Skeletal muscle satellite cell (primary cell): ENCODE data around the gene UBE2G1.

Experiments used
- H3K27me3 ChIP-seq: 2 replicates; pipeline ENCODE4 v1.7.0; 2013; ENCODE audit warnings: low read length; ENCODE audit not compliant: control insufficient read depth, insufficient read depth
- H3K36me3 ChIP-seq: 2 replicates; pipeline ENCODE4 v1.7.0; 2013; ENCODE audit warnings: mild to moderate bottlenecking, control low read depth, low read length; ENCODE audit not compliant: insufficient read depth
- H3K4me1 ChIP-seq: 2 replicates; pipeline ENCODE4 v1.7.0; 2013; ENCODE audit warnings: low read length; ENCODE audit not compliant: control insufficient read depth, insufficient read depth
- H3K4me2 ChIP-seq: 2 replicates; pipeline ENCODE4 v1.7.0; 2013; ENCODE audit warnings: mild to moderate bottlenecking, low read length
- H3K4me3 ChIP-seq: 2 replicates; pipeline ENCODE4 v1.7.0; 2013; ENCODE audit warnings: low read length
- H3K9ac ChIP-seq: 2 replicates; pipeline ENCODE4 v1.7.0; 2013; ENCODE audit warnings: mild to moderate bottlenecking, low read depth, low read length, moderate library complexity
- H3K9me3 ChIP-seq: replicated peaks from 2 replicates; pipeline ENCODE4 v1.7.0; 2013; ENCODE audit warnings: mild to moderate bottlenecking, control low read depth, low read length

UBE2G1 gene

DNA sequence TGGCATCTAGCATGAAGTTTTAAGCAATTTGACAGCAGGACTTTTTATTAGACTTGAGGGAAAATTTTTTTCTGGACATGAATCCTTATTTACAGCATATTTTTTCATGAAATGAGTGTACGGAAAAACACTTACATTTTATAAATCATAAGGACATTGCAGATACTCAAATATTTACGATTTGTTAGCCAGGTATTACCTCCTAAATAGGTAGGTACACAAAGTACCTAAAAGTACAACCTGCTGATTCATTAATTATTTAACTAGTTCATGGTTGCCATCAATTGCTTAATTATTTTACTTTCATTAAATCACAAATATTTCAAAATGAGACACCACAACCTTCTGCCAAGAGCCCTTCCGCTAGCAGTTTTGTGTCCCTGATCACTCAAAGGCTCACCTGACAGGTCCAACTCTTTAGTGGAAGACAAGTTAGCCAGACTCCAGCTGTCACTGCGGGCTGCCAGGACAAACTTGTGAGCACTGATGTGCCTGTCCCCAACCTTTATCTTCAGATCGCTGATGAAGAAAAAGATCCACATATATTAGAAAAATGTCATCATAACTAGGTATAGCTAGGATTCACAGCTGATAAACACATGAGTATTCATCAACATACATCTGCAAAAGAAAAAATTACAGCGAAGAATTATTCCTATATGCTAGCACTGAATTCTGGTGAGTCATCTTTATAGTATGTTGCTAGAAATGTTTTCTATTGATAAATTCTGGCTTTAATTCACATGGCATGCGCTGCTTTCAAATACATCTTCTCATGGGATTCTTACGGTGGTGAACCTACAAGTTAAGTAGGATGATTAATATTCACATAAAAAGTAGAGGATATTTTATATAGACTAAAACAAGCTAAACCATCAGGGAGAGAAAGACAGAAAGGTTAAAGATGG lies 130.8 kb downstream of the UBE2G1 start:
- H3K27me3 ChIP-seq: no peaks in the 10 kb centered on the region
- no peak overlapping the region for H3K4me2 ChIP-seq
- H3K9ac ChIP-seq: no peak overlapping the region
- H3K36me3 ChIP-seq: peaks cover 35% of the 10 kb centered on the region
- H3K9me3 ChIP-seq: no peaks in the 10 kb centered on the region
- H3K4me1 ChIP-seq: peaks cover 38% of the 10 kb centered on the region
- no peak overlapping the region for H3K4me3 ChIP-seq

DNA sequence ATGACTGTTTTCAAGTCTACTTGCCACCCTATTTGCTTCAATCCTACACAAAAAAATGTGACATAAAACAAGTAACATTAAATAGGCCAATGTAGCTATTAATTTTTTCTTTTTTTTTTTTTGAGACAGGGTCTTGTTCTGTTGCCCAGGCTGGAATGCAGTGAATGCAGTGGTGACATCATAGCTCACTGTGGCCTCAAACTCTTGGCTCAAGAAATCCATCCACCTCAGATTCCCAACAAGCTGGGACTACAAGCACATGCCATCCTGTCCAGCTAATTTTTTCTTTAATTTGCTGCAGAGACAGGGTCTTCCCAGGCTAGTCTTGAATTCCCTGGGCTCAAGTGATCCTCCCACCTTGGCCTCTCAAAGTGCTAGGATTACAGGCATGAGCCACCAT lies 132.1 kb downstream of the UBE2G1 start:
- no peak overlapping the region for H3K9ac ChIP-seq
- peaks cover 34% of the 10 kb centered on the region for H3K36me3 ChIP-seq
- no peaks in the 10 kb centered on the region for H3K27me3 ChIP-seq
- no peaks in the 10 kb centered on the region for H3K9me3 ChIP-seq
- H3K4me2 ChIP-seq: no peak overlapping the region
- H3K4me3 ChIP-seq: no peak overlapping the region
- H3K4me1 ChIP-seq: peaks cover 49% of the 10 kb centered on the region

DNA sequence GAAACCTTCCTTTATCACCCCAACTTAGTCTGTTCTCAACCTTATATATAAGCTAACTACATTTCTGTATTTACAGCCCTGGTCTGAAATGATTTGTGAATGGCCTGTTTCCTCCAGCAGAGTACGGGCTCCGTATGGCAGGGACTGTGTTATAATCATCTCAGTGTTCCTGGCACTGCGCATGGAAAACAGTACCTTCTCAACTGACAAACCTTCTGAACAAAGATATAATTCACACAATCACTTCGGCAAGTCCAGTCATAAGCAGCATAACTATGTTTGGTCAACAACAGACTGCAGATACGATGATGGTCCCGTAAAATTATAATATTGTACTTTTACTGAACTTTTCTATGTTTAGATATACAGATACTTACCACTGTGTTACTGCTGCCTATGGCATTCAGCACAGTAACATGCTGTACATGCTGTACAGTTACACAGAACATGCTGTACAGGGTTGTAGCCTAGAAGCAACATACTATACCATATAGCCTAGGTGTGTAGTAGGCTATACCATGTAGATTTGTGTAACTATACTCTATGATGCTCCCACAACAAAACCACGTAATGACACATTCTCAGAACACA lies 132.7 kb downstream of the UBE2G1 start:
- H3K36me3 ChIP-seq: peaks cover 29% of the 10 kb centered on the region

DNA sequence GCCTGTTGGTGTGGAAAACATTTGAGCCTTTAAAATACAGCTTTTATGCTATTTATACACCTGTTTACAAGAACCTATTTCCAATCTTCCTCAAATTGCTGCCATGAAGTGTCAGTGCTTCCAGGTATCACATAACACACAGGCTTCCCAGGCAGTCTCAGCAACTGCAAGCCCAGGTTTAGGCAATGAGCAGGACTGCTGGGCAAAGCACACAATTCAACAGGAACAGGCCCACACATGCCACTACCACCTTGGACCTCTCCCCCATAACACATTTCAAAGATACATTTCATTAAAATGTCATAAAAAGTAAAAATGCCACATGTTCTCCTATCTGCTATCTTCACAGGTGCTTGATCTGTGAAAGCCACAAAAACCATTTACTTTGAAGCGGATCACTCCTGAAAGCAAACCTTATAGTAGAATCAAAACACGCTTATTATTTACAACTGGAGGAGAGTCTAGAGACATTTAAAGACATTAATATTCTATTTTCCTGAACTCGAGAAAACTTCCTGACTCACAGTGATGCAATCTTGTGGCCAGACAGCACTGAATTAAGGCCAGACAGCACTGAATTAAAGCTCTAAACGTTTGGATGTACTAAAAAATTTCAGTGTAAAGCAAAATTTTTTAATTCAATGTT lies 134.2 kb downstream of the UBE2G1 start:
- peak overlapping the region; percentile 10 for H3K9ac ChIP-seq
- H3K4me2 ChIP-seq: peak overlapping the region; percentile 52
- H3K4me1 ChIP-seq: peaks cover 50% of the 10 kb centered on the region
- H3K9me3 ChIP-seq: no peaks in the 10 kb centered on the region
- H3K36me3 ChIP-seq: peaks cover 29% of the 10 kb centered on the region
- no peak overlapping the region for H3K4me3 ChIP-seq
- no peaks in the 10 kb centered on the region for H3K27me3 ChIP-seq

More for the DNA sequence above, 132.7 kb downstream of the UBE2G1 start:
- H3K9ac ChIP-seq: no peak overlapping the region
- H3K27me3 ChIP-seq: no peaks in the 10 kb centered on the region
- no peak overlapping the region for H3K4me2 ChIP-seq
- no peaks in the 10 kb centered on the region for H3K9me3 ChIP-seq
- H3K4me1 ChIP-seq: peaks cover 50% of the 10 kb centered on the region
- no peak overlapping the region for H3K4me3 ChIP-seq

DNA sequence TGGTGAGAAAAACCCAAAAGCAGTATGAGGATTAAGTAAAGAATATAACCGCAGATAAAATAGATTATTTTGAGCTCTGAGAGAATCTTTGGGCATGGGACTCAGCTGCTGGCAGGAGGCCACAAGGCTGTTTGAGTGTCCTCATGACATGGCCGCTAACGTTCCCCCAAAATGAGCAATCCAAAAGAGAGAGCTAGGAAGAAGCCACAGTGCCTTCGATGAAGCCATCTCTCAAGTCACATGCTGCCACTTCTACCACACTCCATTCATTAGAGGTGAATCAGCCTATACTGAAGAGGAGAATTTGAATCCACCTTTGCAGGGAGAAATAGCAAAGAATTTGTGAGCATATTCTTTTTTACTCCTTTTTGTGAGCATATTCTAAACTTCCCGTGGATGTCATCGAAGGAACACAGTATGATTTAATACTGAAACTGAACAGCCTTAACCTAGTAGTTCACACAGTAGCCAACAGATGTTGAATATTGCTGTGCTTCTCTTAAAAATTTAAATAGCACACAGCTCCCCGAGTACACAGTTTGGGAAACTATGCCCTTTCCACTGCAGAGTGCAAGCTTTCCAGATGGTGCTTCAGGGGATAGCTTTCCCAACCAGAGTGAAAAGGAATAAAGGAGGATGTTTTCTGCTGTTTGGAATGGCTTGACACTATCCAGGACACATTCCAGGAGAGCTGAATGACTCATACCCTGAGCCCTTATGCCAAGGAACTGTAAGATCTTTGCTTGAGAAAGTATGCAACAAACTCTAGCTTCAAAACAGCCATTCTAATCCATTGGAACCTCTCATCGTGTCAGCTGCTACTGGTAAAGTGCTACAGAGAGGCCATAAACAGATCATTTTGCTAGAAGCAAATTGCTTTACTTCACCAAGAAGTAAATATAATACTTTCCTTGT lies 136.6 kb downstream of the UBE2G1 start:
- Histone ChIP-seq H3K27me3 (no peaks in the 10 kb centered on the region), H3K9ac (peak overlapping the region; percentile 41), H3K36me3 (peaks cover 22% of the 10 kb centered on the region), H3K9me3 (no peaks in the 10 kb centered on the region), H3K4me2 (peak overlapping the region; percentile 67), H3K4me3 (peak overlapping the region; percentile 18), H3K4me1 (peaks cover 38% of the 10 kb centered on the region)

DNA sequence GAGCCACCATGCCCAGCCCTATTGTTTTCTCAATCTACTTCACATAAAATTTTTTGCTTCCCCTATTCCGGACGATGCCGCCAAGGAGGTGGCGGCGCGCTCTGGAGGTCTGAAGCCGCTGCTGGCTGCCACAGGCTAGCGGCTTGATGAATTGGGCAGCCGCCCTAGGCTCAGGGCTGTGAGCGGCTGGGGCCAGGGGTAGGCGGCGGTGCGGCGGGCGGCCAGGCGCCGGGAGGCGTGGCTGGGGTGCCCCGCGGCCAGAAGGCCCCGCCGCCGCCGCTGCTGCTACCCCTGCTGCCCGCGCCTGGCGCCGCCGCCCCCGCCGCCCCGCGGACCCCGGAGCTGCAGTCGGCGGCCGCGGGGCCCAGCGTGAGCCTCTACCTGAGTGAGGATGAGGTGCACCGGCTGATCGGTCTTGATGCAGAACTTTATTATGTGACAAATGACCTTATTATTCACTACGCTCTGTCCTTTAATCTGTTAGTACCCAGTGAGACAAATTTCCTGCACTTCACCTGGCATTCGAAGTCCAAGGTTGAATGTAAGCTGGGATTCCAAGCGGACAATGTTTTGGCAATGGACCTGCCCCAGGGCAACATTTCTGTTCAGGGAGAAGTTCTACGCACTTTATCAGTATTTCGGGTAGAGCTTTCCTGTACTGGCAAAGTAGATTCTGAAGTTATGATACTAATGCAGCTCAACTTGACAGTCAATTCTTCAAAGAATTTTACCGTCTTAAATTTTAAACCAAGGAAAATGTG lies 144.4 kb downstream of the UBE2G1 start:
- Histone ChIP-seq H3K9me3 (no peaks in the 10 kb centered on the region), H3K4me1 (no peaks in the 10 kb centered on the region), H3K9ac (no peak overlapping the region), H3K4me2 (no peak overlapping the region), H3K36me3 (peaks cover 16% of the 10 kb centered on the region), H3K27me3 (no peaks in the 10 kb centered on the region), H3K4me3 (no peak overlapping the region)

DNA sequence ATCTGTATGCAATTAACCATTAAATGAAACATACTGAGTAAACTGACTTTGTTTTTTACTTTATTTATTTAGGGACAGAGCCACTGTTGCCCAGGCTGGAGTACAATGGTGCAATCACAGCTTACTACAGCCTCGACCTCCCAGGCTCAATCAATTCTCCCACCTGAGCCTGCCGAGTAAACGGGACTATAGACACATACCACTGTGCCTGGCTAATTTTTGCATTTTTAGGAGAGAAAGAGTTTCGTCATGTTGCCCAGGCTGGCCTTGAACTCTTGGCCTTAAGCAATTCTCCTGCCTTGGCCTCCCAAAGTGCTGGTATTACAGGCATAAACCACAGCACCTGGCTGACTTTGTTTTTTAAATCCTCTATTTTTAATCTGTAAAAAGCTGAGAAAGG lies 145.3 kb downstream of the UBE2G1 start:
- no peak overlapping the region for H3K9ac ChIP-seq
- H3K36me3 ChIP-seq: peaks cover 24% of the 10 kb centered on the region

DNA sequence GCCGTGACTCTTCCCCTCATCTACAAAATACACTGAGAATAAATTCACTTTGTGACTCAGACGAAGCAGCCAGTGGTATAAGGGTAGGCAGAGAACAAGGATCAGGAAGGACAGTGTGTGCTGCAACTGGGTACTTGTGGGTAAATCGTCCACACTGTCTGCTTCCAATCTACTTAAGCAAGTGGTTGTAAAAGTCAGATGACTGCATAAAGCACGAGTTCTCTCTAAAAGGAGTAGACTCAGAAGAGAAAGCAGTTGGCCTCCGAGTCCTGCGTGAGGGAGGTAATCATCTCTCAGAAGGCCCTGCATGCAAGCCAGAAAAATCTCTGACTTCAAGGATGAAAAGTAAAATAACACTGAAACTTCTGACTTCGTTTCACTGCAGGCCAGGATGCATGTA lies 145.8 kb downstream of the UBE2G1 start:
- Histone ChIP-seq H3K4me2 (peak overlapping the region; percentile 25), H3K9ac (no peak overlapping the region), H3K4me1 (no peaks in the 10 kb centered on the region), H3K36me3 (peaks cover 28% of the 10 kb centered on the region), H3K27me3 (no peaks in the 10 kb centered on the region), H3K4me3 (no peak overlapping the region), H3K9me3 (no peaks in the 10 kb centered on the region)

More for the DNA sequence above, 145.3 kb downstream of the UBE2G1 start:
- Histone ChIP-seq H3K9me3 (no peaks in the 10 kb centered on the region), H3K4me1 (no peaks in the 10 kb centered on the region), H3K4me2 (no peak overlapping the region), H3K27me3 (no peaks in the 10 kb centered on the region), H3K4me3 (no peak overlapping the region)
